Measurements from ENCODE around the gene DUOXA1.

The DUOXA1 gene

GRCh38 chr15:45130291-45131000 is 767 bp upstream of the DUOXA1 start:
- no peak for DNase-seq

- no peak for DNase-seq
These were observed 574 bp downstream of the DUOXA1 start for GRCh38 chr15:45128971-45129639.

GRCh38 chr15:45126535-45127158 is 3.0 kb downstream of the DUOXA1 start:
- DNase-seq, result no peak

- no peak for DNase-seq
These were observed 6.3 kb downstream of the DUOXA1 start for GRCh38 chr15:45123397-45123796.

- DNase-seq, result no peak
These were observed 7.0 kb downstream of the DUOXA1 start for GRCh38 chr15:45122719-45123118.

- no peak for DNase-seq
These were observed 7.8 kb downstream of the DUOXA1 start for GRCh38 chr15:45121706-45122417.

GRCh38 chr15:45121020-45121419 is 8.7 kb downstream of the DUOXA1 start:
- no peak for DNase-seq

GRCh38 chr15:45120081-45120972 is 9.4 kb downstream of the DUOXA1 start:
- no peak for DNase-seq

GRCh38 chr15:45118996-45119395 is 10.7 kb downstream of the DUOXA1 start:
- DNase-seq, result no peak

GRCh38 chr15:45118131-45118588 is 11.5 kb downstream of the DUOXA1 start:
- DNase-seq, result peak; percentile 69

- no peak for DNase-seq
These were observed 12.2 kb downstream of the DUOXA1 start for GRCh38 chr15:45117308-45118130.

- DNase-seq, result no peak
These were observed 13.0 kb downstream of the DUOXA1 start for GRCh38 chr15:45116482-45117307.

GRCh38 chr15:45116006-45116481 is 13.6 kb downstream of the DUOXA1 start:
- DNase-seq, result no peak

- DNase-seq, result no peak
These were observed 14.3 kb downstream of the DUOXA1 start for GRCh38 chr15:45115312-45115820.

- DNase-seq, result no peak
These were observed 15.0 kb downstream of the DUOXA1 start for GRCh38 chr15:45114751-45115085.

- DNase-seq, result no peak
These were observed 15.5 kb downstream of the DUOXA1 start, which contains the start of the genes DUOX2 and DUOXA2 for GRCh38 chr15:45114076-45114750. Gene DUOX2 (minus strand): TSS chr15:45114172. CDS start chr15:45113411, 761 bp downstream. Gene DUOXA2 (plus strand): TSS chr15:45114326. CDS start chr15:45114606, 280 bp downstream.

GRCh38 chr15:45113380-45113990 is 16.2 kb downstream of the DUOXA1 start:
- no peak for DNase-seq

- DNase-seq, result no peak
These were observed 16.9 kb downstream of the DUOXA1 start for GRCh38 chr15:45112591-45113379.
